Measurements from ENCODE around the gene INPP5A.

The INPP5A gene

GRCh38 chr10:132711613-132712121 lies 174.1 kb downstream of the INPP5A start:
- no peak for DNase-seq

- no peak for DNase-seq
Measured at GRCh38 chr10:132712291-132712690, 174.7 kb downstream of the INPP5A start.

GRCh38 chr10:132712743-132713142 lies 175.2 kb downstream of the INPP5A start:
- DNase-seq = no peak

GRCh38 chr10:132713421-132714095 lies 176.0 kb downstream of the INPP5A start:
- no peak for DNase-seq

DNA sequence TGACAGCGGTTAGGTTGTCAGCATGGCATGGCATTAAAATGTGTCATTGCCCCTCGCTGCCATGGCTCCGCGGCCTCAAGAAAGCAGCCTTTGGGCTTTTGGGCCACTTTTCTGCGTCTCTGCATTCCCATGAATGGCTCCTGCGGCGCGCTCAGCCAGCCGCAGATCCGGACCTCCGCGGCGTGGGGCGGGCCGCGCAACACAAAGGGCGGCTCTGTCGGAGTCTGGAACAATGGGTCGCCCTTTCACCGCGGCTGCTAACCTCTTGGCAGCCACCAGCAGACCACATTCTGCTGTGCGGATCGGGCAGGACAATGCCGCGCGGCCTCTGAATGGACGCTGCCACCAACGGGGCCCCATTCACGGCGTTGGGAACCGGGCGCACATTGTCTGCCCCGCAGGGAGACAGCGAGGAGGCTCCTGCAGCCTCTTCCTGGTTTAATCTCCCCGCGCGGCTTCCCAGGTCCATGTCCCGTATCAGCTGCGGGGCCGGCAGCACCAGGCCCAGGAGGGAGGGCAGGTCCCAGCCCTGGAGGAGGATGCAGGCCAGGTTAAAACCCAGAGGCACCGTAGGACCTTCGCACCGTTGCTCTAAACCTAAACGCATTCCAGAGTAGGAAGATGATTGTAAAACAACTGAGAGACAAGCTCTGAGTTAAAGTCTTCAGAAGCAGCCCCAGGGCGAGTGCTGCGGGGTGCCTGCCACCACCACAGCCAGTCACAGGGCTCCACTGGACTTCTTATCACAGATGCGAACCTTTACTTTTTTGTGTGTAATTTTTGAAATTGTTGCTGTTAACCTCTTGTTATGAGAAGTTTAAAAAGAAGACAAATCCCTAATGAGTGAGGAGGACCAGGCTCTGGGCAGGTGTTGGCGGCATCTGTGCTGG lies 176.8 kb downstream of the INPP5A start:
- no peak for DNase-seq

GRCh38 chr10:132714986-132715775 lies 177.6 kb downstream of the INPP5A start:
- no peak for DNase-seq

DNA sequence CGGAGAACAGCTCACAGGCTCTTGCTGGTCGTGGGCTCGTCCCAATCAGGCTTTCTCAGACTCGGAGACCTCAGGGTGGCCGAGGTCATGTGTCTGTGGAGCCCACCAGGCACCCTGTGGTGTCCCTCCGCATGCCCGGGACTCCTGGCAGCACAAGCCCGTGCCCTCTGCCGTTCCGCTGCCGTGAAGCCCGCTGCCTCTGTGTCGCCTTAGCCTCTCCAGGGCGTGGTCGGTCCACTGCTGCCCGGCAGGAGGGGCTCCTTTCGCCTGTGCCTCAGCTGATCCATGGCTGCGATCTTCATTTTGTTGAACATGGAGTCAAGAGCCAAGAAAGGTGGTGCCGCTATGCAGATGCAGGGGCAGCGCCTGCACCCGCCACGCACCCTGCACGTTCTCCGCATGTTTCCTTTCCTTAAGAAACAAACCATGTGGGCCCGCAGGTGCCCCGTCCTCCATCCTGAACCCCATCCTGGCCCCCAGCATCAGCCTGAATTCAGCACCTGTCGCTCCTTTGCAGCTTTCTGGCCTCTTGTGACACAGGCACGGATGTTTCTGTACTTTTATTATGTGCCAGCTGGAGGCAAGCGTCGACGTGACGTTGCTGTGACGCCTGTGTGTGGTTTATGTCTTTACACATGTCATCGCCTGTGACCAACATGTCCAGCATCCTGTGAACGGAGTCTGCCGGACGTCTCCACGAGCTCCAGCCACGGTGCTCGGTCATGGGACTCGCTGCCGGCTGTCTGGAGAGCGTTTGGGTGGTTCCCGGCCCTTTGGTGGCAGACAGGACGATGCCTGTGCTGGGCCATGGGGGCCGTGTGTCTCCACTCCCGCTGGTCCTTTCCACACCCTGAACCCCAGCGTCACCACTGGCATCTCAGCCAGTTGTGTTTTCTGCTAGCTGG lies 178.4 kb downstream of the INPP5A start:
- no peak for DNase-seq

- DNase-seq = no peak
Measured at GRCh38 chr10:132716691-132717490, 179.3 kb downstream of the INPP5A start.

DNA sequence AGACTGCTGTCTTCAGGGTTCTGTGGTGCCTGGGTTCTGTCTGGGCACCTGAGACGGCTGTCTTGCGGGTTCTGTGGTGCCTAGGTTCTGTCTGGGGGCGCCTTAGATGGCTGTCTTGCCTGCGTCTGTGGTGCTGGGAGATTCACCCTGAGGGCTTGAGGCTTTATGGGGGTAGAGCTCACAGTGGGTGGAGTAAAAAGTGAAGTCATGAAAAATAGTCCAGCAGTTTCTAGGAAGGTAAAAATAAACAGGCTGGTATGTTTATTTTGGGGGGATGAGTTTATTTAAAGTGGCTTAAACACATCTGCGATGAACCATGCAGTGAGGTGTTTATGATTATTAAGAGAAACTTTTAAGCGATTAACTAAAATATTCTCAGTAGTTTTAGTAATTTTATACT lies 184.1 kb downstream of the INPP5A start:
- no peak for DNase-seq

- DNase-seq = peak; percentile 28
Measured at GRCh38 chr10:132722394-132723329, 185.1 kb downstream of the INPP5A start.

- no peak for DNase-seq
Measured at GRCh38 chr10:132723330-132723970, 185.9 kb downstream of the INPP5A start.

DNA sequence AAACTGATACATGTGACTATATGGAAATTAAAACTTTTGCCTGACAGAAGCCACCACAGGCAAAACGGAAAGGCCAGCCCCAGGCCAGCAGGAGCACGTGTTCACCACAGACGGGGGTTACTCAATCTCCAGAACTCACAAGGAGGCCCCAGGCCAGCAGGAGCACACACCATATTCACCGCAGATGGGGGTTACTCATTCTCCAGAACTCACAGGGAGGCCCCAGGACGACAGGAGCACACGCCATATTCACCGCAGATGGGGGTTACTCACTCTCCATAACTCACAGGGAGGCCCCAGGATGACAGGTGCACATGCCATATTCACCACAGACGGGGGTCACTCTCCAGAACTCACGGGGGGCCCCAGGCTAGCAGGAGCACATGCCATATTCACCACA lies 186.9 kb downstream of the INPP5A start:
- peak; percentile 98 for DNase-seq

DNA sequence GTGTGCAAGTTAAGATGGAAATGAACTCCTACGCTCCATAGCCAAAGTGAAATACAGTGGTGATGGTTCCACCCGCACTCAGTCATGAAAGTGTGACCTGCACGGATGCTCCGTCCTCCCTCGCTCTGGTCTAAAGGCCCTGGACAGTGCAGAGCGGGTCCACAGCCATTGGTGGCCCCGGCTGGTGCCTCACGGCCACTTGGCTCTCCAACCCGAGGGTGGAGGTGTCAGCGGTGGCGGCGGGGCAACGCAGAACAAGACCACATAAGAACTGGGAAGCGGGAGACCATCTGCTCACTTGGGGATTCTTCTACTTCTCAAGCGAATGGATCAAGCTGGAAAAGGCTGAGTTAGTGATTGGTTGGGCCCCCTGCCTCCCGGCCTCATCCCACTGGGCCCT lies 187.6 kb downstream of the INPP5A start:
- no peak for DNase-seq

- DNase-seq = no peak
Measured at GRCh38 chr10:132726194-132726593, 188.6 kb downstream of the INPP5A start.

DNA sequence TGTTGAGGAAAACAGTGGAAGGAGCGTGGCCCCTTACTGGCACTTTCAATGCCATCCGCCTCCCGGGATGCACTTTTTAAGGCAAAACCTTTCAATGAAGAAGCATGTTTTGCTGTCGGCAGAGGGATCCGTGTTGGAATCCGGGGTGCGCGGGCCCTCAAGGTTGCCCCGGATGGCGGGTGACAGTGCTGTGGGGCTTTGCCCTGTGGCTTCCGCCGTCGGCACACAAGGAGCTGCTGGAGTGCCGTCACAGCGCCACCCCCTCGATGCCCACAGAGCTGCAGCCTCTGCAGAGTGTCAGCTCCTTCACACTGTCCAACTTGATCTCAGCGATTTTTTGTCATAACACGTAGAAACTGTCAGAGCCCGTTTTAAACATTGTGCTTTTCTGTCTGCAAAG lies 189.4 kb downstream of the INPP5A start:
- DNase-seq = no peak

DNA sequence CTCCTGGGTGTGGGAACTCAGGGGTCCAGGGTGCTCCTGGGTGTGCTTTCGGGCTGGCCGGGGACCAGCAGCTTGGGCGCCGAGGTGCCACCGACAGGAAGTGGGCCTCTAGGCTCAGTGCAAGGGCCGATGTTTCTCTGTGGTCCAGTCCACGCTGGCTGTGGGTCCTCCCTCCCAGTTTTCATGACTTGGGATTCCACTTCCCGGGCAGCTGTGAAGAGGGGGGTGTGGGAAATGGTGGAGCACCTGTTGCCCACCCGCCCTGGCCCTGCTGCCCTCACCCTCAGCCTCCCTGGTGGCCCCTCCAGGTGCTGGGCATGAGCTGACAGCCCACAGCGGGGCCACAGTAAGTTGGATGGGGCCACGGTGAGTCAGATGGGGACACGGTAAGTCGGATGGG lies 189.8 kb downstream of the INPP5A start:
- no peak for DNase-seq

- no peak for DNase-seq
Measured at GRCh38 chr10:132728321-132728720, 190.7 kb downstream of the INPP5A start.

GRCh38 chr10:132728741-132729140 lies 191.2 kb downstream of the INPP5A start:
- DNase-seq = no peak

GRCh38 chr10:132729810-132730572 lies 192.4 kb downstream of the INPP5A start:
- DNase-seq = no peak

Data from fibroblast of skin of right biceps (primary cell).